Kidney capillary endothelial cell (primary cell): ENCODE data around the gene IFT81.
"Not testable (repeated sequence)": the region's sequence is repeated elsewhere in the genome, so short reads cannot be mapped to it uniquely, and the experiment has no call there.

Source experiments
- DNase-seq: peaks from one replicate; pipeline ENCODE4 v3.0.0-alpha.2; 2018; ENCODE audit warnings: low spot score

IFT81 gene

DNA sequence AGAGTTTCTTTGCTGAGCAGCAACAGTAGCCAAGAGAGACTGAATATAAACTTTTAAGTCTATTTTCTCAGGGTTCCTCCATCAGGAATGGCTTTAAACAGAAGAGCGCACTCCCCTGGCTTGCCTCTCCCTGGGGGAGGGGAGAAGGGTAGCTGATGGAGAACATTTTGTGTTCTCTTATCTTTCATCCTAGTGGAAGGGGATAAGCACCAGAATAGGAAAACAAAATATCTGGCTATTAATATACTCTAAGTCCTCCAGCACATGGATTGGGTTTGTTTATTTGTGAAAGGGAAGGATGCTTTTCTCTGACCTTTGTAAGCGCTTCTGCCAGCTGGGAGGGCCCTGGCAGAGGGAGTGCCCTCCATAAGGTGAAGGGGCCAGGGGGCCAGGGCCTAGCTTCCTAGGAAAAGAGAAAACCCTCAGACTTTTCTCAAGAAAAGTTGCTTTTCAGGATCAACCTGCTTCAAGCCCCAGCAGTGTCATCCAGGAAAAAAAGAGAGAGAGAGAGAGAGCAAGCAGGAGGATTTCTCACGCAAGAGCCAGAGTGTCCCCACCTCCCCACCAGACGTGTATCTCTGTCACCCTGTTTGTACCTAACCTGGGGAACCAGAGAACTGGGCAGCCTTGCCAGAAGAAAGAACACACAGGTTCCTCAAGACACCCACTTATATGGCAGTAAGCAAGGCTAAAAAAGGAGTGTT, 122.6 kb downstream of the IFT81 start:
- no peak for DNase-seq

- DNase-seq = no peak
These were observed 123.4 kb downstream of the IFT81 start for GRCh38 chr12:110247340-110248095.

- DNase-seq = no peak
These were observed 123.9 kb downstream of the IFT81 start for GRCh38 chr12:110248096-110248447.

DNA sequence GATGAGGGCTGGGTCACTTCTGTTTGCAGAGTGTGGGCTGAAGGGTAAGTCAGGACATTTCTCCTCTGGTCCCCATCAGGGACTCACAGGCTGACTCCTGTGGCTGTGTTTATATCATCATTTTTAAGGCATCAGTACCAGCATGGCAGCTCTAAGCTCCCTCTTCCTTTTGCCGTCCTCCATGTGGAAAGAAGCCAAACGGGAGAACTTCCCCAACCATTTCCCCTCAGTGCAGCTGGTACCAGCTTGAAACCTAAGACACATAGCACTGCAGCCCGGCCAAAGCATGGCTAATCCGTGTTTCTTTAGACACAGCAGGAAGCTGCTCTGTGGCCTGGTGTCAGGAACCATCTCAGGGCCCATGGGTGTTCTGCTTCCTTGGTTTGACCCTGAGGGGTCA, 124.9 kb downstream of the IFT81 start:
- DNase-seq = no peak

DNA sequence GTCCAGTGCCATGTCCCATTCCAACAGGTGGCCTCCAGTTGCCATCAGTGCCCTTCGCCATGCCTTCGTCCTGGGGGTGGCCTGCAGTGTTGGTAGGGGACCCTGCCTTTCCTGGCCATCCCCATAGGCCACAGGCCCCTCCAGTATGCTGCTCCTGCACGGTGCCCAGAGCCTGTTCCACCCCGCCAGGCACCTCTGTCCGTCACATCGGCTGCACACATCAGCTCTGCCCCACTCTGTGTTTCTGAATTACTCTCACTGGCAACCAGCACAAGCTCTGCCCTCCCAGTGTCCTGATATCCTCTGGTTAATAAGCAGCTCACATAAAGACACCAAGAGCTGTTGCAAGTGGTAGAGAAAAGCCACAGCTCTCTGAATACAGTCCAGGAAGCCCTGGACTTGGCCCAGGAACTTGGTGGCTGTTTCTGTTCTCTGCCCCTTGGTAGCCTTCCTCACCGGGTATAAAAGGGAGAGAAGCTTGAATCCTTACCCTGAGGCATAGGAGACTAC, 125.6 kb downstream of the IFT81 start:
- no peak for DNase-seq

DNA sequence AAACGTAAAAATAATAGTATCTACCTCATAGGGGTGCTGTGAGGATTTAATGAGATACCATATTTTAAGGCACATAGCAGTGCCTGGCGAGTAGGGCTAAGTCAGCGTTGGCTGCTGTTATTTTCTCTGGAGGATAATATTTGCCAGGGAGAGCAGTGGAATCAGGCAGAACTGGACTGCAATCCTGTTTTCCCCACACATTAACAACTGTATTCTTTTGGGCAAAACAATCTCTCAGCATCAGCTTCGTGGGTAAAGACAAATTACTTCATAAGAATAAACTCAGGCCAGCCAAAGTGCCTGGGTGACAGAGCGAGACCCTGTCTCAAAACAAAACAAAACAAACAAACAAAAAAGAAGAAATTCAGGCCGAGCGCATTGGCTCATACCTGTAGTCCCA, 127.2 kb downstream of the IFT81 start:
- no peak for DNase-seq

DNA sequence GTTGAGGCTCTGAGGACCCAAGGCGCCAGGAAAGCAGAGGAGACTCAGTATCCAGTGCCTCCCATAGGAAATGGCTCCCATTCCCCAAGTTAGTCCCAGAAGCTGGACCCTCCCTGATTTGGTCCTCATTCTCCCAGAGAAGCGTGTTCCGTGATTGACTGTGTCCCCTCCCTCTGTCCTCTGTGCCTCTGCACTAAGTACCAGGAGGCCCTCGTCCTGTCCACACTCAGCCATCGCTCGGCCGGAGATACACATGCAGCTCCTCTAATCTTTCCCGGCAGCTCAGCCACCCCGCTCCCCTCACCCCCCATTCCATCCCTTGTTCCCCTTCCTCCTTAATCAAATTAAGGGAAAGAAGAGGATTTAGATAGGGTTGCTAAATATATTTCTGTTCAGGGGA, 128.6 kb downstream of the IFT81 start:
- no peak for DNase-seq

DNA sequence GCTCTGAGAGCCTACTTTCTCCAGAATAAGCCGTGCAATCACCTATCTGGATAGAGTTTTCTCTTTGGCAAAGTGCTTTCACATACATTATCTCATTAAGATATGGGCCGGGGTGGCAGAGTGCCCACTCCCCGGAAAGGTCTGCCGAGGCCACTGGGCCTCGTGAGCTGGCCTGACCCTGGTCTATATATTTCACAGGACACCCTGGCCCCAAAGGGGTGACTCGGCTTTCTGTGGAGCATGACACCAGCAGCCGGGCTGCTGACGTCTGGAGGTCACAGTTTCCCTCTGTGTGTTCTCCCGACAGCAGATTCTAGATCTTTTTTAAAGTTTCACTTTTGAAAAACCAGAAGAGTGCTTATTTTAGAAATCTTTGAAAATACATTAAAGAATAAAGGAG, 129.0 kb downstream of the IFT81 start:
- DNase-seq = no peak

DNA sequence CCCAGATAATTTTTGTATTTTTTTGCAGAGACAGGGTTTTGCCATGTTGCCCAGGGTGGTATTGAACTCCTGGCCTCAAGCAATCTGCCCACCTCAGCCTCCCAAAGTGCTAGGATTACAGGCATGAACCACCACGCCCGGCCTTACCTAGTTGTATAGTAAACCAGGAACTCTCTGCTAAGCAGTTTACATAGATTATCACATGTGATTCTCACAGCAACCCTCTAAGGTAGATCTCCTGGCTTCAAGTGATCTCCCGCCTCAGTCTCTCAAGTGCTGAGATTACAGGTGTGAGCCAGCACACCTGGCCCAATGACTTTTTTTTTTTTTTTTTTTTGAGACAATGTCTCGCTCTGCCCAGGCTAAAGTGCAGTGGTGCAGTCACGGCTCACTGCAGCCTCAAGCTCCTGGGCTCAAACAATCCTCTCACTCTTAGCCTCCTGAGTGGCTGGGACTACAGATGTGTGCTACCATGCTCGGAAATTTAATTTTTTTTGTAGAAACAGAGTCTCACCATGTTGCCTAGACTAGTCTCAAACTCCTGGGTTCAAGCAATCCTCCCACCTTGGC, 130.9 kb downstream of the IFT81 start:
- DNase-seq = no peak

- DNase-seq = not testable (repeated sequence)
These were observed 131.8 kb downstream of the IFT81 start for GRCh38 chr12:110255890-110256456.

DNA sequence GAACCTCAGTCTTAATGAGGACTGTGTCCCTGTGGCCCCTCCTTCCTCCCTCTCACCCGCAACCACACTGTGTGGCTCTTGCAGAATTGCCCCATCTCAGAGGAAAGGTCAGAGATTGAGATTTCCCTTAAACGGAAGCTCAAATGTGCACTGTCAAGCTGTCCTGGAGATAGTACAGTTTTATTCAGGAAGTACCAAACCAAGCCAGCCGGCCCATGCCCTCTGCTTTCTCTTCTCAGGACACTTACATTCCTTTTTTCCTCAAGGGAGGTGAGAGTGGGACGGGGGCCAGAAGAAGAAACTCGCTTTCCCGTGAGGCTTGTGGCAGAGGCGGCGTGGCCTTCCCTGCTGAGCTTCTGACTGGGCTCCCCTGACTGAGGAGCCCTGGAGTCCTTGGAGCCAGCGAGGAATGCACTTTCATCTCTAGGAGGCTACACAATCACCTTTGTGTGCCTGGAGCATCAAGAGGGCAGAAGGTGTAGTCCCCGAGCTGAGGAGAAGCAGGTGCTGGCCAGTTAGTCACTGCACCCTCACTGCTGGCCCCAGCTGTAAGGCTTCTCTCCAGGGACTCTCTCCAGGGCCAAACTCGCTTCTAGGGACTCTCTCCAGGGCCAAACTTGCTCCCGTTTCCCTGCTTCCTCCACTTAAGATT, 132.7 kb downstream of the IFT81 start:
- no peak for DNase-seq

- DNase-seq = no peak
These were observed 134.3 kb downstream of the IFT81 start for GRCh38 chr12:110258466-110258865.

DNA sequence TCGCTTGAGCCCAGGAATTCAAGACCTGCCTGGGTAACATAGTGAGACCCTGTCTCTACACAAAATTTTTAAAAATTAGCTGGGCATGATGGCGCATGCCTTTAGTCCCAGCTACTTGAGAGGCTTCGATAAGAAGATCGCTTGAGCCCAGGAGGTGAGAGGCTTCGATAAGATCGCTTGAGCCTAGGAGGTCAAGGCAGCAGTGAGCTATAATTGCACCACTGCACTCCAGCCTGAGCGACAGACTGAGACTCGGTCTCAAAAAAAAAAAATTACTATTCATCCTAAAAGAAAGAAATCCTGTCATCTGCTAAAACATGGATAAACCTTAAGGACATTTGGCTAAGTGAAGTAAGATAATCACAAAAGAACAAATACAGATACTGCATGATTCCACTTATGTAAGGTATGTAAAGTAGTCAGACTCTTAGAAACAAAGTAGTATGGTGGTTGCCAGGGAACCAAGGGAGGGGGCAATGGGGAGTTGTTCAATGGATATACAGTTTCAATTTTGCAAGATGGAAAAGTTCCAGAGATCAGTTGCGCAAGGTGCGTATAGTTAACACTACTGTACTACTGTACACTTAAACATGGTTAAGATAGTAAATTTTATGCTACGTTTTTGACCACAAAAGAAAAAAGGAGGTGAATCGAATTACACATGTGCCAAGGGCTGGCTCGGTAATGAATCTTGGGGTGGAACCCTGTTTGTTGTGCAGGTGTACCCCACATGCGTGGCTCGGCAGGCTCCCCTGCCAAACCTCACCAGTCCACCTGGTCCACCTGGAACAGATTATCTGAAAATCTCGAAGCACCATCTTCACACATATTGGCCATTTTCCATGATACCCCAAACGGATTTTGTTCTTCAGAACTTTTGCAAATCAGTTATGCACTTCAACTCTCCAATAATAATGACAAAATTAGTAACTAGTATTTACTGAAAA, 138.6 kb downstream of the IFT81 start:
- no peak for DNase-seq

DNA sequence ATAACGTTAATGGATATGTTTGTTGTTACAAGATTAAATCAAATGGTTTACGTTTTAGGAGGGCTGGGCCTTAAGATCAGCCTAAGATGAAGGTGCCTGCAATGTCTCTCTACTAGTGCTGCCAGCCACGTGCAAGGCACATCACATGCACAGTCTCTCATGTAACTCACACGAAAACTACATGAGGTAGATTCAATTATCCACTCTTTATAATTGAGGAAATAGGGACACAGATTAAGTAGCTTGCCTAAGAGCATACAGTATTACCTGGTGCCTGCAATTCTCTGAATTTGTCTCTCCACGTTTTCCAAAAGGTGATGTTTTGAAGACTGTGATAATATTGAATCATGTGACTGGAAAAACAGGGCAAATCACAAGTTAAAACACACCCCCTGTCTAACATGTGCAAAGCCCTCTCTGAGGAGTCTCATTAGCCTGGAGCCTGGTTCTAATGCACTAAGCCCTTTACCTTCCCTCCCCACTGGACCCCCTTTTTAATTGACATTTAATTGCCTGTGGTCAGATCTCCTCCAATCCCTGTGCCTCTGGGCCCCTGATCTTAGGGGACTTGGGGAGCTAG, 142.3 kb downstream of the IFT81 start:
- no peak for DNase-seq

GRCh38 chr12:110266980-110267620, 142.9 kb downstream of the IFT81 start:
- no peak for DNase-seq
